ENCODE results near the gene LEFTY1. TPM values are rescaled to one million over a fixed set of nuclear protein-coding genes. Genes with fewer than 3 reads are reported as not detected.
"Not testable (repeated sequence)": the region's sequence is repeated elsewhere in the genome, so short reads cannot be mapped to it uniquely, and the experiment has no call there.

The LEFTY1 gene
- total RNA-seq, 6 experiments from 2014 or later, result not detected

- no peak for DNase-seq
- Mint-ChIP-seq H3K9me3 (no peaks in the 10 kb centered on the region), H3K4me3 (no peak overlapping the region), H3K27ac (no peak overlapping the region), H3K4me1 (ENCODE audit: low read depth) (no peaks in the 10 kb centered on the region; the same call in 1 of the 2 replicates), H3K27me3 (ENCODE audit: insufficient read depth) (no peaks in the 10 kb centered on the region; the same call in none of the 2 replicates), H3K36me3 (ENCODE audit: low read depth) (no peaks in the 10 kb centered on the region)
- TF ChIP-seq CTCF (IDR thresholded peaks at IDR 0.05), result no peak
Measured at GRCh38 chr1:225889743-225890142, 797 bp upstream of the LEFTY1 start.

DNA sequence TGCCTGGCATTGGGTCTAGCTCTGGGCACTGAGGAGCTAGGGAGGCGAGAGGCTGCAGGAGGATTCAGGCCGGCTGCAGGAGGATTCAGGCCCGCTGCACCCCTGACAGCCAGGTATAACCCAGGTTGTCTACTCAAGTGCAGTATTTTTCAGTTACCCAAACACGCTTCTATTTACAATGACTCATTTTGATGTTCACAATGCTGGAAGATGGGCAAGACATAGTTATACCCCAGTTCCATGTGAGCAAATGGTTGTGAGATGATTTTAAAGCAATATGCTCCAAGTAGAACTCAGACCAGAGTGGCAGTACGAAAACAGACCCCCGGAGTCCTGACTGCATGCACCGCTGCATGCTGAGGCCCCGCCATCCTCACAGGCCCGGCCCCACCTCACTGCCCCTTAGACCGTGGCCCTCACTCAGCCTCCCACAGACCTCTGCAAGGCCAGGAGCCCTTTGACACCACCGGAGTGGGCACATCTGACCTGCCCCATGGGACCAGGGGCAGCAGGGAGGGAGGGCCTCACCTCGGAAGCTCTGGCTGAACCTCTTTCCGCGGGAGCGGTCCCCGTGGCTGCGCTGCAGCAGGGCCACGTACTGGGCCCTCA, 553 bp downstream of the LEFTY1 start:
- Mint-ChIP-seq H3K9me3 (no peaks in the 10 kb centered on the region), H3K4me1 (ENCODE audit: low read depth) (peaks cover 6% of the 10 kb centered on the region), H3K27ac (no peak overlapping the region), H3K4me3 (no peak overlapping the region), H3K27me3 (ENCODE audit: insufficient read depth) (no peaks in the 10 kb centered on the region; the same call in 1 of the 2 replicates), H3K36me3 (ENCODE audit: low read depth) (no peaks in the 10 kb centered on the region)
- DNase-seq, result no peak
- TF ChIP-seq CTCF (IDR thresholded peaks at IDR 0.05), result no peak

DNA sequence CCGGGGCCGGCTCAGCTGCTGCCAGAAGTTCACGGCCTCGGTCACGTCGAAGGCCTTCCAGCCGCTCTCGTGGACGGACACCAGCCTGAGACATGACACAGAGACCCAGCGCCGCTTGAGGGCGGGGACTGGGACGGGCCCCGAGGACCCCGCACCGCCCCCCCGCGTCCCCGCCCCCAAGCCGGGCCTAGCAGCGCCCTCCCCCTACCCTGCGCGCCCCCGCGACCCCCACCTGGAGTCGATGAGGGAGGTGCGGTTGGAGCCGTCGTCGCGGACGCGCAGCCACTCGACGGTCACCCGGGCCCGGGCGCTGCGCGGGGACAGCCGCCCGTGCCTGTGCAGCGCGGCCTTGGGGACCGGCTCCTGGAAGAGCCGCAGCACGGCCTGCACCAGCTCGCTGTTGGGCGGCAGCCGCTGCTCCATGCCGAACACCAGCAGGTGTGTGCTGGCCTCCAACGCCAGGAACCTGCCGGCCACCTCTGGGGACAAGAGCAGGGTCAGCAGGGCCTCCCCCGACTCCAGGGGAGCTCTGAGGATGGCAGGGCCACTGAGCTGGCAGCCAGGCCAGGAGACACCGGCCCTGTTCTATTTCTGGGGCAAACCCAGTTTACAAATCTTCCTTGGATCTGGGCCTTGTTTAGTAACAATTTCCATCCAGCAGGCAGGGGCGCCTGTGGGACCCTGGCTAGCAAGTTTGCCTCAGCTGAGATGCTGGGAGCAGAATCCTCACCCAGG, 1.2 kb downstream of the LEFTY1 start:
- not testable (repeated sequence) for H3K27me3 Mint-ChIP-seq (ENCODE audit: insufficient read depth); DNase-seq; H3K9me3 Mint-ChIP-seq; H3K4me3 Mint-ChIP-seq; H3K27ac Mint-ChIP-seq; H3K4me1 Mint-ChIP-seq (ENCODE audit: low read depth); H3K36me3 Mint-ChIP-seq (ENCODE audit: low read depth)

DNA sequence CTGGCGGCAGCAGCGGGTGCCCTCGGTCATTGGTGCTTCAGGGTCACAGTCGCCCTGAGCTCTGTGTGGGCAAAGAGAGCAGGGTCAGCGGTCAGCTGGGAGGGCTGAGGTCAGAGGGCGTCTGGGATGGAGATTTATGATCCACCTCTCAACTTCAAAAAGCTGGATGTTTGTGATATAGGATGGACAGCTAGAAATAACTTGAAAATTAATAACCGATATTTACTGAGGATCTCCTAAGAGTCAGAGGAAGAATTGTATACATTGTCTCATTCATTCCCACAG, 2.0 kb downstream of the LEFTY1 start:
- Mint-ChIP-seq H3K27me3 (ENCODE audit: insufficient read depth) (no peaks in the 10 kb centered on the region; the same call in 1 of the 2 replicates), H3K27ac (no peak overlapping the region), H3K9me3 (no peaks in the 10 kb centered on the region), H3K4me1 (ENCODE audit: low read depth) (peaks cover 10% of the 10 kb centered on the region), H3K4me3 (no peak overlapping the region), H3K36me3 (ENCODE audit: low read depth) (no peaks in the 10 kb centered on the region)
- no peak for TF ChIP-seq CTCF (IDR thresholded peaks at IDR 0.05)
- DNase-seq, result no peak

GRCh38 chr1:225886159-225887029, 2.6 kb downstream of the LEFTY1 start:
- H3K27ac Mint-ChIP-seq, result no peak overlapping the region
- no peak for DNase-seq

More at GRCh38 chr1:225886159-225887029, 2.6 kb downstream of the LEFTY1 start:
- Mint-ChIP-seq H3K9me3 (no peaks in the 10 kb centered on the region), H3K4me3 (no peak overlapping the region), H3K4me1 (ENCODE audit: low read depth) (peaks cover 10% of the 10 kb centered on the region), H3K27me3 (ENCODE audit: insufficient read depth) (no peaks in the 10 kb centered on the region; the same call in 1 of the 2 replicates), H3K36me3 (ENCODE audit: low read depth) (no peaks in the 10 kb centered on the region)
- no peak for TF ChIP-seq CTCF (IDR thresholded peaks at IDR 0.05)
